Measurements from ENCODE around the gene ZFY.

ZFY gene

GRCh38 chrY:2937149-2937548 lies 2.0 kb downstream of the ZFY start:
- H3K27me3 ChIP-seq (ENCODE audit: low read depth, low read length): no peaks in the 10 kb centered on the region
- peak overlapping the region; percentile 100 for H3K4me2 ChIP-seq (ENCODE audit: low read length)
- no peaks in the 10 kb centered on the region for H3K9me3 ChIP-seq (ENCODE audit: insufficient read depth, low read length)
- no peak overlapping the region for H2AFZ ChIP-seq (ENCODE audit: low read depth, low read length)
- H4K20me1 ChIP-seq (ENCODE audit: insufficient read depth, low read length): no peaks in the 10 kb centered on the region
- H3K4me1 ChIP-seq (ENCODE audit: low read length): peaks cover 35% of the 10 kb centered on the region
- H3K9ac ChIP-seq (ENCODE audit: low read length): peak overlapping the region; percentile 98
- peaks cover 19% of the 10 kb centered on the region for H3K36me3 ChIP-seq (replicated peaks; ENCODE audit: low read depth, low read length)
- H3K27ac ChIP-seq (ENCODE audit: low read length): peak overlapping the region; percentile 99
- TF ChIP-seq, protein P1, sequence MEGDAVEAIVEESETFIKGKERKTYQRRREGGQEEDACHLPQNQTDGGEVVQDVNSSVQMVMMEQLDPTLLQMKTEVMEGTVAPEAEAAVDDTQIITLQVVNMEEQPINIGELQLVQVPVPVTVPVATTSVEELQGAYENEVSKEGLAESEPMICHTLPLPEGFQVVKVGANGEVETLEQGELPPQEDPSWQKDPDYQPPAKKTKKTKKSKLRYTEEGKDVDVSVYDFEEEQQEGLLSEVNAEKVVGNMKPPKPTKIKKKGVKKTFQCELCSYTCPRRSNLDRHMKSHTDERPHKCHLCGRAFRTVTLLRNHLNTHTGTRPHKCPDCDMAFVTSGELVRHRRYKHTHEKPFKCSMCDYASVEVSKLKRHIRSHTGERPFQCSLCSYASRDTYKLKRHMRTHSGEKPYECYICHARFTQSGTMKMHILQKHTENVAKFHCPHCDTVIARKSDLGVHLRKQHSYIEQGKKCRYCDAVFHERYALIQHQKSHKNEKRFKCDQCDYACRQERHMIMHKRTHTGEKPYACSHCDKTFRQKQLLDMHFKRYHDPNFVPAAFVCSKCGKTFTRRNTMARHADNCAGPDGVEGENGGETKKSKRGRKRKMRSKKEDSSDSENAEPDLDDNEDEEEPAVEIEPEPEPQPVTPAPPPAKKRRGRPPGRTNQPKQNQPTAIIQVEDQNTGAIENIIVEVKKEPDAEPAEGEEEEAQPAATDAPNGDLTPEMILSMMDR (IDR thresholded peaks at IDR 0.05; ENCODE audit: low read depth, low read length): no peak
- TF ChIP-seq EZH2phosphoT487 (IDR thresholded peaks at IDR 0.05; ENCODE audit: low read depth): no peak
- H3K4me3 ChIP-seq (ENCODE audit: low read length): peak overlapping the region; percentile 80
- peaks cover 78% of the 10 kb centered on the region for H3K79me2 ChIP-seq (ENCODE audit: low read length)

GRCh38 chrY:2949590-2950252 lies 14.5 kb downstream of the ZFY start:
- H3K9ac ChIP-seq (ENCODE audit: low read length): no peak overlapping the region
- no peak overlapping the region for H2AFZ ChIP-seq (ENCODE audit: low read depth, low read length)
- H3K9me3 ChIP-seq (ENCODE audit: insufficient read depth, low read length): no peaks in the 10 kb centered on the region
- H3K36me3 ChIP-seq (replicated peaks; ENCODE audit: low read depth, low read length): no peaks in the 10 kb centered on the region
- H3K4me3 ChIP-seq (ENCODE audit: low read length): no peak overlapping the region
- H3K4me2 ChIP-seq (ENCODE audit: low read length): no peak overlapping the region
- no peak overlapping the region for H3K27ac ChIP-seq (ENCODE audit: low read length)
- H4K20me1 ChIP-seq (ENCODE audit: insufficient read depth, low read length): no peaks in the 10 kb centered on the region
- peaks cover 76% of the 10 kb centered on the region for H3K79me2 ChIP-seq (ENCODE audit: low read length)
- peaks cover 11% of the 10 kb centered on the region for H3K4me1 ChIP-seq (ENCODE audit: low read length)
- H3K27me3 ChIP-seq (ENCODE audit: low read depth, low read length): no peaks in the 10 kb centered on the region
- TF ChIP-seq EZH2phosphoT487 (IDR thresholded peaks at IDR 0.05; ENCODE audit: low read depth): no peak
- TF ChIP-seq, protein P1 (IDR thresholded peaks at IDR 0.05; ENCODE audit: low read depth, low read length): no peak

DNA sequence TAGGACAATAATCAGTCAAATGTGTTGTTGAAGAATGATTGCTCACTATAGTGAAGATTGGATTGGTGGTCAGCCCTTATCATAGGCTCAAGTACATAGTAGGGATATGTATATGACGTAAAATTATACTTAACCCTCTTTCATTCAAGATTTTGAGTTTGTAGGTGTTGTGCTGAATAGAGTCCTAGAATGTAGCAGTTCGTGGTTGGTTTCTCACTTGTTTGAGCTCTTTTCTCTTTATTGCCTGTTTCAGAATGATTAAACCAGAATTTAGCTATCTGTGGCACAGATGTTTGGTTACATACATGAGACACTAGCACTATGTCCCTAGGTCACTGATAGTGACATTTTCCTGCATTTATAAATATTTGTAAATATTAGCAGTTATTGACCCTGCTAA lies 15.5 kb downstream of the ZFY start:
- Histone ChIP-seq H3K79me2 (ENCODE audit: low read length) (peaks cover 68% of the 10 kb centered on the region), H3K27me3 (ENCODE audit: low read depth, low read length) (no peaks in the 10 kb centered on the region), H3K36me3 (replicated peaks; ENCODE audit: low read depth, low read length) (peaks cover 4% of the 10 kb centered on the region), H4K20me1 (ENCODE audit: insufficient read depth, low read length) (no peaks in the 10 kb centered on the region), H3K9me3 (ENCODE audit: insufficient read depth, low read length) (no peaks in the 10 kb centered on the region), H3K4me1 (ENCODE audit: low read length) (peaks cover 11% of the 10 kb centered on the region), H2AFZ (ENCODE audit: low read depth, low read length) (no peak overlapping the region), H3K4me2 (ENCODE audit: low read length) (no peak overlapping the region), H3K9ac (ENCODE audit: low read length) (no peak overlapping the region), H3K4me3 (ENCODE audit: low read length) (no peak overlapping the region), H3K27ac (ENCODE audit: low read length) (no peak overlapping the region)
- TF ChIP-seq EZH2phosphoT487 (IDR thresholded peaks at IDR 0.05; ENCODE audit: low read depth): no peak
- TF ChIP-seq, protein P1 (IDR thresholded peaks at IDR 0.05; ENCODE audit: low read depth, low read length): no peak

GRCh38 chrY:2952912-2953311 lies 17.7 kb downstream of the ZFY start:
- no peak overlapping the region for H3K4me2 ChIP-seq (ENCODE audit: low read length)
- TF ChIP-seq, protein P1 (IDR thresholded peaks at IDR 0.05; ENCODE audit: low read depth, low read length): no peak
- TF ChIP-seq EZH2phosphoT487 (IDR thresholded peaks at IDR 0.05; ENCODE audit: low read depth): no peak
- no peaks in the 10 kb centered on the region for H3K27me3 ChIP-seq (ENCODE audit: low read depth, low read length)
- H3K4me1 ChIP-seq (ENCODE audit: low read length): peaks cover 11% of the 10 kb centered on the region
- peaks cover 50% of the 10 kb centered on the region for H3K79me2 ChIP-seq (ENCODE audit: low read length)
- no peak overlapping the region for H3K27ac ChIP-seq (ENCODE audit: low read length)
- peaks cover 12% of the 10 kb centered on the region for H3K36me3 ChIP-seq (replicated peaks; ENCODE audit: low read depth, low read length)
- H3K9ac ChIP-seq (ENCODE audit: low read length): no peak overlapping the region
- H4K20me1 ChIP-seq (ENCODE audit: insufficient read depth, low read length): no peaks in the 10 kb centered on the region
- H3K4me3 ChIP-seq (ENCODE audit: low read length): no peak overlapping the region
- H3K9me3 ChIP-seq (ENCODE audit: insufficient read depth, low read length): no peaks in the 10 kb centered on the region
- H2AFZ ChIP-seq (ENCODE audit: low read depth, low read length): no peak overlapping the region
